Smooth muscle cell (in vitro differentiated cells): Measurements from ENCODE around the gene NECAB2. TPM values are rescaled to one million over a fixed set of nuclear protein-coding genes. Genes with fewer than 3 reads are reported as not detected.

Source experiments
- DNase-seq: peaks from one replicate; lab custom pipeline; 2025; ENCODE audit not compliant: unreplicated experiment; lab: John Stamatoyannopoulos, UW
- H2AFZ ChIP-seq: fragments of 200-600 bp; sonication (generic); 2 replicates; pipeline ENCODE4 v1.6.0; 2016; ENCODE audit warnings: antibody characterized with exemption, low read depth, mild to moderate bottlenecking
- H3F3A ChIP-seq: fragments of 200-600 bp; sonication (generic); 2 replicates; pipeline ENCODE4 v1.6.0; 2017; ENCODE audit warnings: antibody characterized with exemption, low read depth
- H3K27ac ChIP-seq: fragments of 200-600 bp; sonication (generic); 2 replicates; pipeline ENCODE4 v1.5.1; 2016; ENCODE audit warnings: low read depth, mild to moderate bottlenecking
- H3K27me3 ChIP-seq: fragments of 200-600 bp; sonication (generic); 2 replicates; pipeline ENCODE4 v1.6.1; 2016; ENCODE audit warnings: low read depth, mild to moderate bottlenecking
- H3K36me3 ChIP-seq: fragments of 200-600 bp; sonication (generic); 2 replicates; pipeline ENCODE4 v1.5.1; 2016; ENCODE audit warnings: low read depth
- H3K4me1 ChIP-seq: fragments of 200-600 bp; sonication (generic); 2 replicates; pipeline ENCODE4 v1.5.1; 2016; ENCODE audit warnings: low read depth
- H3K4me2 ChIP-seq: fragments of 200-600 bp; sonication (generic); 2 replicates; pipeline ENCODE4 v1.6.0; 2016; ENCODE audit warnings: mild to moderate bottlenecking
- H3K4me3 ChIP-seq: fragments of 200-600 bp; sonication (generic); 2 replicates; pipeline ENCODE4 v1.5.1; 2016; ENCODE audit warnings: mild to moderate bottlenecking
- H3K79me2 ChIP-seq: fragments of 200-600 bp; sonication (generic); 2 replicates; pipeline ENCODE4 v1.6.0; 2016; ENCODE audit warnings: low read depth, mild to moderate bottlenecking
- H3K9ac ChIP-seq: fragments of 200-600 bp; sonication (generic); 2 replicates; pipeline ENCODE4 v1.6.0; 2016; ENCODE audit warnings: low read depth
- H3K9me3 ChIP-seq: fragments of 200-600 bp; sonication (generic); replicated peaks from 2 replicates; pipeline ENCODE4 v1.5.1; 2016; ENCODE audit warnings: low read depth
- H4K20me1 ChIP-seq: fragments of 200-600 bp; sonication (generic); 2 replicates; pipeline ENCODE4 v1.6.0; 2016; ENCODE audit warnings: low read depth
- CTCF ChIP-seq: fragments of 200-600 bp; sonication (generic); IDR thresholded peaks from 2 replicates; pipeline ENCODE4 v1.5.1; 2017; ENCODE audit warnings: borderline replicate concordance, mild to moderate bottlenecking, antibody characterized with exemption; ENCODE audit not compliant: insufficient read depth, poor library complexity, severe bottlenecking
- WGBS: methylation state at CpG from one replicate; pipeline ENCODE4 v1.1.7; 2016; ENCODE audit warnings: low lambda C conversion rate; 5-methylcytosine and 5-hydroxymethylcytosine counted together
- polyA plus RNA-seq: library from polyadenylated mRNA; unstranded; fragments of >200 nt; fragmentation: Nextera tagmentation; extraction: Ambion mirVana; gene quantifications from 2 replicates; pipeline ENCODE4 v1.2.1, GENCODE V29; 2016
- total RNA-seq: library from RNA; depleted of rRNA; stranded (reverse); fragments of >200 nt; gene quantifications from 2 replicates; pipeline ENCODE4 v1.2.3, GENCODE V29; 2014

The NECAB2 gene
- total and polyA plus RNA-seq, 2 experiments from 2014 or later: 0.22 to 1.7 TPM

GRCh38 chr16:84042308-84042878 lies 74.3 kb downstream of the NECAB2 start, which contains the start of gene SLC38A8:
Gene SLC38A8, minus strand, starts transcription at chr16:84042795. Its CDS starts 638 bp downstream, at chr16:84042157.
- H3K4me3 ChIP-seq: no peak within 1 kb of the TSS
- H3K36me3 ChIP-seq: no peaks in the 10 kb centered on the region
- no peaks in the 10 kb centered on the region for H4K20me1 ChIP-seq
- no peak for DNase-seq
- 78% methylated on average over 7 of the region's 9 CpGs for WGBS
- no peak within 1 kb of the TSS for H3K27ac ChIP-seq
- H2AFZ ChIP-seq: no peak within 1 kb of the TSS
- TF ChIP-seq CTCF: no peak
- H3K27me3 ChIP-seq: no peaks in the 10 kb centered on the region
- H3K79me2 ChIP-seq: no peaks in the 10 kb centered on the region
- H3K9me3 ChIP-seq: no peaks in the 10 kb centered on the region
- H3K9ac ChIP-seq: no peak within 1 kb of the TSS
- no peak within 1 kb of the TSS for H3K4me2 ChIP-seq
- peaks cover 21% of the 10 kb centered on the region for H3K4me1 ChIP-seq
- no peaks in the 10 kb centered on the region for H3F3A ChIP-seq

GRCh38 chr16:84042879-84043485 lies 74.9 kb downstream of the NECAB2 start:
- no peak for TF ChIP-seq CTCF
- WGBS: 64% methylated on average over 22 of the region's 22 CpGs

GRCh38 chr16:84043486-84044117 lies 75.6 kb downstream of the NECAB2 start:
- TF ChIP-seq CTCF: no peak
- no peak overlapping the region for H3K9ac ChIP-seq
- H3K27ac ChIP-seq: no peak overlapping the region
- no peaks in the 10 kb centered on the region for H3K9me3 ChIP-seq
- H3K36me3 ChIP-seq: no peaks in the 10 kb centered on the region
- H3K4me2 ChIP-seq: no peak overlapping the region
- no peak overlapping the region for H2AFZ ChIP-seq
- no peak for DNase-seq
- H3K79me2 ChIP-seq: no peaks in the 10 kb centered on the region
- no peaks in the 10 kb centered on the region for H3K27me3 ChIP-seq
- peaks cover 21% of the 10 kb centered on the region for H3K4me1 ChIP-seq
- no peak overlapping the region for H3K4me3 ChIP-seq
- 44% methylated on average over 18 of the region's 18 CpGs for WGBS
- no peaks in the 10 kb centered on the region for H4K20me1 ChIP-seq
- no peaks in the 10 kb centered on the region for H3F3A ChIP-seq

More at GRCh38 chr16:84042879-84043485, 74.9 kb downstream of the NECAB2 start:
- no peak overlapping the region for H3K9ac ChIP-seq
- H3K27me3 ChIP-seq: no peaks in the 10 kb centered on the region
- no peaks in the 10 kb centered on the region for H3K9me3 ChIP-seq
- no peaks in the 10 kb centered on the region for H3F3A ChIP-seq
- no peaks in the 10 kb centered on the region for H3K36me3 ChIP-seq
- H3K79me2 ChIP-seq: no peaks in the 10 kb centered on the region
- no peak overlapping the region for H3K4me3 ChIP-seq
- no peak for DNase-seq
- no peak overlapping the region for H3K4me2 ChIP-seq
- no peak overlapping the region for H2AFZ ChIP-seq
- no peaks in the 10 kb centered on the region for H4K20me1 ChIP-seq
- H3K4me1 ChIP-seq: peaks cover 21% of the 10 kb centered on the region
- no peak overlapping the region for H3K27ac ChIP-seq
